Measurements from ENCODE around the gene COLQ.

GRCh38 chr3:15440891-15441290 lies 80.6 kb downstream of the COLQ start:
- TF ChIP-seq CTCF (IDR thresholded peaks at IDR 0.05; ENCODE audit: low read depth, low read length, missing input control) (no peak), GABPA (IDR thresholded peaks at IDR 0.05 in 1 of 2, conservative IDR thresholded peaks at IDR 0.05 in 1 of 2) (no peak), JUND (IDR thresholded peaks at IDR 0.05) (no peak), REST (IDR thresholded peaks at IDR 0.05) (no peak), MAX (IDR thresholded peaks at IDR 0.05) (no peak), RAD21 (IDR thresholded peaks at IDR 0.05) (no peak)
